ENCODE results near the gene EMX2.

The EMX2 gene

DNA sequence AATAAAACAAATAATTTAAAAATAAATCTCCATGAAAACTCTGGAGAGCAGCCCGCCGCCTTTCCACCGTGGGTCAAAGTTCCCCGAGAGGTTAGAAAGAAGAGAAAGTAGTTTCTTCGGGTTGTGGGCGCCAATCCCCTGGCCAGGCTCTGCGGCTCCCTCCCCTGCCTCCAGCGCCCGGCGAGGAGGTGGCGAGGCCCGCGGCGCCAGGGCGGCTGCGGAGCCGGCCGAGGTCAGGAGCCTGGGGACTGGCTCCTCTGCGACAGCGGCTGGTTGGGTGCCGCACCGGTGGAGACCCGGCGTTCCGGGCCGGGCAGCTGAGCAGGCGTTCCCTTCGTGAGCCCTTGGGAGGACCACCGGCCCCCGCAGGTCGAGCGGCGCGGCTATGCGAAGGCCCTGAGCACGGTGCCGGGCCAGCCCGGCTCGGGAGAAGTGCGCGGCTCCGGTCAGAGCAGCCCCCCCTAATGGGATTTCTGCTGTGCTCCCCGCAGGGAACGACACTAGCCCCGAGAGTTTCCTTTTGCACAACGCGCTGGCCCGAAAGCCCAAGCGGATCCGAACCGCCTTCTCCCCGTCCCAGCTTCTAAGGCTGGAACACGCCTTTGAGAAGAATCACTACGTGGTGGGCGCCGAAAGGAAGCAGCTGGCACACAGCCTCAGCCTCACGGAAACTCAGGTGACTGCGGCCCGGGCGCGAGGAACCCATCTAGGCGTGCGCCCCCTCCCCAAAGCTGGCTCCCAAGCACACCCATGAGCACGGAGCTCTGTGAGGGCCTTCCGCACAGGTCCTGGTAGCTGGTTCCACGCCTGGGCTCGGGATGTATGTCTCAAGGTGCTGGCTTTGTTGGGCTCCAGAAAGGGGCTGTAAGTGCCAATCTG, 2.8 kb downstream of the EMX2 start:
- peak; percentile 75 for DNase-seq

DNA sequence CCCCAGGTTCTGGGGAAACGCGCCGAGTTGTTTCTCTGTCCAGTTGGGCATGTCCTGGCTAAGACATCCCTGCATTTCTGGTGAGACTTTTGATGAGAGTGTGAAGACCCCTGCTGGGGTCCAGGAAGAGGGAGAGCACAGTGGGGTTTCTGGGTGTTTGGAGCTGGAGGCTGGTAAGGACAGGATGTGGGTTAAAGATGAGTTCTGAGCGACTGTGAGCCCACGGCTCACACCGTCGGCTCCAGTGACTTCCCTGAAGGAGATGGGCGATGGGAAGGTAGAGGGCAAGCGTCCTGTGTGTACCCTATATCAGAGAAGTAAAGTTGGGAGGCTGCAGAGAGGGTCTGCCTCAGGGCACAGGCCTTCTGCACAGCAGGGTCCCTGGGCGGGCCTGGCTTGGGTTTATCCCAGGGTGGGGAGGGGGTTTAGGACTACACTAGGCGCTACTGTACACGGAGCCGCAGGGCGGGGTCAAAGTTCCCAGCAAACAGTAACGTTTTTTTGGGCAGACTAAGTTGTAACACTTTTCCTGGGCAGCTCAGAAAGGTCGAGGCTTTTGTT, 3.6 kb downstream of the EMX2 start:
- peak; percentile 67 for DNase-seq

DNA sequence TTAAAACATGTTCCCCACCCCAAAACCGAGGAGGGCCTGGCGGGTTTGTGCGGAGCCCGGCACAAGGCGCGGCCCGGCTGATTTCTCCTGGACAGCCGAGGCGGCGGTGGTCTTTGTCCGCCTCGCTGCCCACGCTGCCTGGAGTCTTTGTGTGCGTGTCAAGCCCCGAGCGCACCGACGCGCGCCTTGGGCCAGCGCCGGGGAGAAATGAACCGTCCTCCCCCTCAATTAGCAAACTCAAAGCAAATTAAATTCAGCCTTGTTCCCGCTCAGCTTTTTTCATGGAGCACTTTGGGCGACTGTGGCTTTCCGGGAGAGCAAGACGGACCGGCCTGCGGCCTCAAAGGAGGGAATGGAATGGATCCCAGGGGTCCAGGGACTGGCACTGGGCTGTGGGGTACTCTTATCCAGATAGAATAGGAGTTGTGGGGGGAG, 4.1 kb downstream of the EMX2 start:
- DNase-seq = peak; percentile 81

DNA sequence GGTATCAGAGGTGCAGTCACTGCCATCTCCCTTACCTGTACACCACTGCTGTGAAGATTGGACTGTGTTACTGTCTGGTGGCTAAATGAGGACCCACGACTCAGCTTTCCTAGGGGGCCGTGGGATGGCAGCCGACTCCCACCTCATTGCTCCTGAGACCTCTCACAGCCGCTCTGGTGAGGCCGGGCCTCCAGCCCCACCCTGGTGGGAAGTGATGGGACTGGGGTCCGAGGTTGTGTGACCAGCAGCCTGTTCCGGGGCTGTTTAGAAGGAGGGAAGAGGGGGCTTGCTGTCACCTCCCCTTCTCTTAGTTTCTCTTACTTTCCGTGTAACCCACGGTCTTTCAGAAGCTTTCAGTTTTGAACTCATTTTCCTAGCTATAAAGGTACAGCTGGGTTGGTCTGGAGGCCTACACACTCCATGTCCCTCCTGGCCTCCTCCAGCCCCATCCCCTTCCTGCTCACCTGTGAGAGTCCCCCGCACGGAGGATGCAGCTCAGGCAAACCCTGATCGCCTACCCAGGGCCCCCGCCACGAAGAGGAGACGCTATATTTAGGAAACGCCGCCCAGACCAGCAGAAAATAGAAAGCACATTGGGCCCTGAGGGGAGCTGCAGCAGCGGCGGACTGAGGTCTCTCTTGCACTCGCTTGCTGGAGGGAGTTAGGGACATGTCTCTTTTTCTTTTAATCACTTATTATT, 4.6 kb downstream of the EMX2 start:
- DNase-seq = no peak

DNA sequence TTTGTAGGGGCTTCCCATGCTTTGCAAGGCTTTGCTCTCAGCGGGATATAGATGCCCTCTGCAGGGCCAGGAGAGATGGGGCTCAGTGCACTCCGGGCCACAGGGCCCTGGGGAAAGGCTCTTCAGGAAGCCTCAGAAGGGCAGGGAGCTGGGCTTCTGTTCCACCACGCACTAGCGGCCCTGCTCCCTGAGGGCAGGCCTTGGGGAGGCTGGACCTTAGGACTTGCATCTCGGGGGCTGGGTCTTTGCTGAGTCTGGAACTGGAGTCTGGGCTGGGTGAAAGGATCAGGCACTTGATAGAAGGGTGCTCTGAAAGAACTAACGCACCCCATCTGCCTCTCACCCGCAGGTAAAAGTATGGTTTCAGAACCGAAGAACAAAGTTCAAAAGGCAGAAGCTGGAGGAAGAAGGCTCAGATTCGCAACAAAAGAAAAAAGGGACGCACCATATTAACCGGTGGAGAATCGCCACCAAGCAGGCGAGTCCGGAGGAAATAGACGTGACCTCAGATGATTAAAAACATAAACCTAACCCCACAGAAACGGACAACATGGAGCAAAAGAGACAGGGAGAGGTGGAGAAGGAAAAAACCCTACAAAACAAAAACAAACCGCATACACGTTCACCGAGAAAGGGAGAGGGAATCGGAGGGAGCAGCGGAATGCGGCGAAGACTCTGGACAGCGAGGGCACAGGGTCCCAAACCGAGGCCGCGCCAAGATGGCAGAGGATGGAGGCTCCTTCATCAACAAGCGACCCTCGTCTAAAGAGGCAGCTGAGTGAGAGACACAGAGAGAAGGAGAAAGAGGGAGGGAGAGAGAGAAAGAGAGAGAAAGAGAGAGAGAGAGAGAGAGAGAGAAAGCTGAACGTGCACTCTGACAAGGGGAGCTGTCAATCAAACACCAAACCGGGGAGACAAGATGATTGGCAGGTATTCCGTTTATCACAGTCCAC, 5.4 kb downstream of the EMX2 start:
- peak; percentile 50 for DNase-seq

- no peak for DNase-seq
Measured at GRCh38 chr10:117549100-117549585, 6.6 kb downstream of the EMX2 start.

DNA sequence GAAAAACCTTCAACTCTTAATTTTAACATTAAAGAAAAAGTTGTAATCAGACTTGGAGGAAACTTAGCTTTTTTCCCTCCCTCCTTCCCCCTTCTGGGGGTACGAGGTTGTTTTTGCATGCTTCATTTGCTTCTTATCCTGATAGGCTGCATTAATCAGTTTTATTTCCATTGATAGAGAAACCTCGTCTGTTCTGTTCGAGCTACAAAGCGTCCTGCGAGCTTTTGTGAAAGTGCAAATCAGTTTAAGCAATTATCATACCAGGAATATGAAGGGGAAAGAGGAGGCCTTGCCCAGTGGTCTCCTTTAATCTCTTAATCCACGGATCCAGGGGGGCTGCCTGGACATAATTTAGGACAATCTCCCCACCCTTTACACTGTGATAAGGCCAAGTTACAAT, 7.5 kb downstream of the EMX2 start:
- peak; percentile 42 for DNase-seq

GRCh38 chr10:117550599-117551329, 8.2 kb downstream of the EMX2 start:
- peak; percentile 31 for DNase-seq

DNA sequence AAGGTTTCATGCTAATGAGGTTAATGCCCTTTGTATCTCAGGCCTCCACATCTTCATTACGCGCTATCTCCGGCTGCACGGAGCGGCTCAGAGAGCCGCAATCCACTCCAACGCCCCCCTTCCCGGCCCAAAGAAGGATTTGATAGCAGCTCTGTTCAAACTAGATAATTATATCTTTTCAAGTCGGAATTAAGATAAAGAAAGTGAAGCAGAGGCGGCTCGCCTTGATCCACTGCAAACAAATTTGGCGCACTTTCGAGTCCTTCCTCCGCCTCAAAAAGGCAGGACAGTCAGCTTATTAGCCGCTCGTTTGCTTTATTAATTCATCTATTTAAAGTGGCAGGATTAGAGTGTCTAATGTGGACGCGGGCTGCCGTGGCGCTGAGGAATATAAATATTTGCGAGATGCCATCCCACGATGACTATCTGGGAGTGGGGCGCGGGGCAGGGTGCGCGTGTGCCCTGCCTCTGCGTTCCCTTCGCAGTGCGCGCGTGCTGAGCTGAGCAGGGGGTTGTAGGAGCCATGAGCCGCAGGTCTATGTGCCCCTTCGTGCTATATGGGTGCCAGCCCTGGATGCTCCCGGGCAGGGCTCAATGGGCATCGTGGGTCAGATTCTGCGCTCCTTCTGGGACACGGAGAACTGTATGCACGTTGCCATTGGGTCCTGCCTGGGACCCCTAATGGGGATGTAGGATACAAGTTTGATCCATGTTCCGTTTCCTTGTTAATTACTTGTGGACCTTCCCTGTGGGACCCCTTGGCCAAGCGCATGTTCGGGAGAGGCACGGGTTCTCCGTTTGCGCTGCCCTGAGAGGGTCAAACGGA, 9.0 kb downstream of the EMX2 start:
- peak; percentile 58 for DNase-seq

- DNase-seq = no peak
Measured at GRCh38 chr10:117552156-117552631, 9.6 kb downstream of the EMX2 start.

GRCh38 chr10:117552701-117553141, 10.2 kb downstream of the EMX2 start:
- DNase-seq = peak; percentile 28

GRCh38 chr10:117553142-117553814, 10.7 kb downstream of the EMX2 start:
- DNase-seq = peak; percentile 64

DNA sequence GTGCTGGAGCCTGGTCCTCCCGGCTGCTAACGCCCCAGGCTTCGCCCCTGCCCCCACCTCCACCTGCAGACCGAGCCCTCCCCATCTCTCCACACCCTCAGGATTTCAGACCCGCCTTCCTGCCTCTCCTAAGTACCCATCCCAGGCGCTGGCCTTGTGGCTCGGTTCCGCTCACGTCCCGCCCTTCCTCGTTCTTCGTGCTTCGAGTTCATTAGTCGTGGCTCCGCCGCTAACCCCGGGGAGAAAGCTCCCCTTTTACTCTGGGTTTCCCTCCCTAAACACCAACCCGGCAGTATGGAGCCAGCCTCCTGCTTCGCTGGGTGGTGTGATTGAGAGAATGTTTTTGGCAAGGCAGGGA, 11.2 kb downstream of the EMX2 start:
- no peak for DNase-seq

- DNase-seq = peak; percentile 17
Measured at GRCh38 chr10:117554241-117554814, 11.8 kb downstream of the EMX2 start.

DNA sequence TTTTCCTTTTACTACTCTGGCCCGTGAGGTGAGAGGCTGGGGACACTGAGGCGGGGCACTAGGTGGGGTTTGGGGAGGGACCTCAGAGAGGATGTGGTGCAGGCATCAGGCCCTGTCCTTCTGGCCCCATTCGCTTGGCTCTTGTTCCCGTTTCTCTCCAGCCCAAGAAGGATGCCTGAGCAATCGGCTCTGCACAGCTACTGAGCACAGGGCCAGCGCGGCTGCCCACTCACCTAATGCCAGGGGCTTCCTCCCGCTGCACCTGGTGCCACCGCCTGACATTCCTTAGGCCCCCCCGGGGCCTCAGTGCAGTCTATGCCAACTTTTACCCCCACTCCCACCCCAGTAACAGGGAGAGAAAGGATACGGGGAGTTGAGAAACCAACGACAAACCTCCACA, 12.5 kb downstream of the EMX2 start:
- DNase-seq = no peak

DNA sequence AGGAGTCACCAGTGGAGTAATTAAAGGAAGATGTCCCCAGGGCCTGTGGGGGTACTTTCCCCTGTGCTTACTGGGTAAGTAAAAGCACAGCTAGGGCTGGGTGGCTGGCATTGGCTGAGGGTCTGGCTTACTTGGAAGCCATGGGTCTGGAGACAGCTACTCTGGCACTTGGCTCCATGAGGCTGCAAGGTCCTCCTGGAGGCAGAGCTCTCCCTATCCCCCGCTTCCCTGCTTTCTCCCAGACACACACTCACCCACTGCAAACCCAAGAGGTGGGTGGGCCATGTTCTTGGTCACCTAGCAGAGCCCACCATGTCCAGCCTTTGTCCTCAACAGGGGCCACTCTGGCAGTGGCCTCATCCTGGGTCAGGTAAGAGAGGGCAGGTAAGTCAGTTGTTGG, 13.3 kb downstream of the EMX2 start:
- DNase-seq = no peak

GRCh38 chr10:117556356-117556755, 13.8 kb downstream of the EMX2 start:
- DNase-seq = no peak

GRCh38 chr10:117559712-117560111, 17.2 kb downstream of the EMX2 start:
- no peak for DNase-seq

- DNase-seq = no peak
Measured at GRCh38 chr10:117560942-117561341, 18.4 kb downstream of the EMX2 start.

GRCh38 chr10:117562220-117562619, 19.7 kb downstream of the EMX2 start:
- no peak for DNase-seq

All from retina (tissue), 1 donor.